Activated T-cell treated with anti-CD3 and anti-CD28 coated beads, Interleukin-2, amount 50 U/mL, for 24 hours (primary cell): ENCODE results near the gene DLG2.
"Not testable (repeated sequence)": the region's sequence is repeated elsewhere in the genome, so short reads cannot be mapped to it uniquely, and the experiment has no call there.

ENCODE experiments used
- DNase-seq: peaks from one replicate; pipeline ENCODE4 v3.0.0-alpha.2; 2020
- H3K27ac Mint-ChIP-seq: 2 replicates; pipeline ENCODE4 v1.8.0; 2020; ENCODE audit warnings: mild to moderate bottlenecking, mixed read lengths
- H3K27me3 Mint-ChIP-seq: 2 replicates; pipeline ENCODE4 v1.8.0; 2020; ENCODE audit warnings: mixed read lengths
- H3K36me3 Mint-ChIP-seq: 2 replicates; pipeline ENCODE4 v1.8.0; 2020; ENCODE audit warnings: low read depth, mixed read lengths
- H3K4me1 Mint-ChIP-seq: 2 replicates; pipeline ENCODE4 v1.8.0; 2020; ENCODE audit warnings: low read depth, mixed read lengths
- H3K4me3 Mint-ChIP-seq: 2 replicates; pipeline ENCODE4 v1.8.0; 2020; ENCODE audit warnings: mild to moderate bottlenecking, moderate library complexity, mixed read lengths
- H3K9me3 Mint-ChIP-seq: 2 replicates; pipeline ENCODE4 v1.8.0; 2020; ENCODE audit warnings: mixed read lengths

Gene DLG2

DNA sequence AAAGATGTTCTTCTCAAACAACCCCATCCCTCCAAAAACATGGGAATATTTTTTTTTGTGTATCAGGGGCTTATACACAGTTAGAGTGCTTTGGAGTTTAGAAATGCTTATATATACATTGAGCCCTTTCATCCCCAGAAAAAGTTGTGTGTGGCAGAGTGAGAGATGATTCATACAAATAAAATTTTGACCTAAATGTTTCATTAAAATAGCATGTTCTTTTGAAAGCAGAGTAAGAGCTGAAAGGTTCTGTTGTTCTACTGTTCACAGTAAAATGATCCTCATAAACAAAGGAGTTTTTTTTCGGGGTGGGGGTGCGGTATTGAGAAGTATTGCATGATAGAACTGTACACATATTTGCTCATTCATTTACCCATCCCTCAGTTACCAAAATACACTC lies 512.4 kb downstream of the DLG2 start:
- Mint-ChIP-seq H3K36me3 (no peaks in the 10 kb centered on the region), H3K4me3 (no peak overlapping the region), H3K9me3 (peaks cover 41% of the 10 kb centered on the region), H3K4me1 (no peaks in the 10 kb centered on the region), H3K27me3 (no peaks in the 10 kb centered on the region), H3K27ac (no peak overlapping the region)
- no peak for DNase-seq

DNA sequence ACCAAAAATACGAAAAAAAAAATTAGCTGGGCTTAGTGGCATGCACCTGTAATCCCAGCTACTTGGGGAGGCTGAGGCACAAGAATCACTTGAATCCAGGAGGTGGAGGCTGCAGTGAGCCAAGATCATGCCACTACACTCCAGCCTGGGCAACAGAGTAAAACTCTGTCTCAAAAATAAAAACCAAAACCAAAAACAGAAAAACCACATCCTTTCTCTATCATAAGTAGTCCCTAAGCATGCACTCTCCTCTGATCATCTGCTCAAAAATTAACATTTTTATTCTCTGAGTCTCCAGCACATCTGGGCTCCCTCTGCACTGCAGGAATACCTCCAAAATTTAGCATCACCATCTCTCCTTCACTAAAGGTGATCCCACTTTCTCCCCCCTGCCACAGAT lies 516.9 kb downstream of the DLG2 start:
- not testable (repeated sequence) for H3K4me3 Mint-ChIP-seq, H3K36me3 Mint-ChIP-seq, H3K27me3 Mint-ChIP-seq, H3K27ac Mint-ChIP-seq, DNase-seq, H3K4me1 Mint-ChIP-seq
- peaks cover 38% of the 10 kb centered on the region for H3K9me3 Mint-ChIP-seq

DNA sequence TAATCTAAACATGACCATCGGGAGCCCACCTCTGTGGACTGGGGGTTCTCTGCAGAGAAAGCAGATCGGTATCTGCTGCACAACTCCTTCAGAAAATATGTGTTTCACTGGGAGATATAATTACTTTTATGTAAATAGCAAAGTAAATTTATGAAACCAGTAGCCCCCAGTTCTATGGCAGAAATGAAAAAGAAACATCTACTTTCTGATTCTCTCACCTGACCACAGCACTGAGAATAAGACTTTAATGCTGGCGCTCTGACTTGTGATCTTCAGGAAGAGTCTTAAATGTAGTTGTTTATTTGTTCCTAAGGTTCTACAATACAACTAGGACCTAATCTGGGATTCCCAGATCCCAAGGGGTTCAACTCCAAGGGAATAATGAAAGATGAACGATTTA lies 518.0 kb downstream of the DLG2 start:
- Mint-ChIP-seq H3K4me3 (no peak overlapping the region), H3K4me1 (no peaks in the 10 kb centered on the region), H3K27me3 (no peaks in the 10 kb centered on the region), H3K9me3 (peaks cover 44% of the 10 kb centered on the region), H3K36me3 (no peaks in the 10 kb centered on the region), H3K27ac (no peak overlapping the region)
- DNase-seq = no peak

DNA sequence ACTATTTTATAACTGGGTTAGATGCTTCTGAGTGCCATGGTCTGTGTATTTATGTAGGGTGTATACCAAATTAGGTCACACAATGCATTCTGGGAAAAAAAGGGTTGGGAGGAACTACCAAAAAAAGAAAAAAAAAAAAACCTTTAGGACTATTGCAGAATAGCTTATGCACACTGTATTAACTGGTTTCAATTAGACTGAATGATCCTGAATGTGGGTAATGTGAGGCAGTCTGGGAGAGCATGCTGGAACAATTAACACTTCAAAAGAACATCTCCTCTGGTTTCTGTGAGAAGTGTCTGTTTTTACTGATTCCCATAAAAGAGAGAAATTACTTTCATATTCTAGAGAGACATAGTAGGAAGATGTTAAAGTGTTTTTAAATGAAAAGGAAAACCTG lies 521.3 kb downstream of the DLG2 start:
- Mint-ChIP-seq H3K4me3 (no peak overlapping the region), H3K9me3 (peaks cover 46% of the 10 kb centered on the region), H3K36me3 (no peaks in the 10 kb centered on the region), H3K4me1 (no peaks in the 10 kb centered on the region), H3K27ac (no peak overlapping the region), H3K27me3 (no peaks in the 10 kb centered on the region)
- no peak for DNase-seq

DNA sequence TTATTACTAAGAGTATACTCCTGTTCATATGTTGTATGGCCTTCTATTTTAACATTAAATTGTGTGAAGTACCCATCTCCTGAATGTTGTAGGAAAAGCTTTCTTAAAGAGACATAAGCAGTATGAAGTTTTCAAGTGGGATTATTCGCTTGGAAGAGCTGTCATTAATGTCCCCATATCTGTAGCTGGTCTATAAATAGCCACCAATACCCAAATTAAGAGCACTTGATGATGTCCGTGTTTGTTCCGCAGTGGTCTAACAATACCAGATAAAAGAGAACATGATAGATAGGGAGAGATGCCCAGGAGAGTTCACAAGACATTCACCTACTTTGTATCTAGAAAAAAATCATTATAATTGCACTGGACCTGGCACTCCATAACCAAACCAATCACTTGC lies 527.6 kb downstream of the DLG2 start:
- DNase-seq = no peak
- Mint-ChIP-seq H3K27ac (no peak overlapping the region), H3K9me3 (peaks cover 54% of the 10 kb centered on the region), H3K4me1 (no peaks in the 10 kb centered on the region), H3K27me3 (no peaks in the 10 kb centered on the region), H3K4me3 (no peak overlapping the region), H3K36me3 (no peaks in the 10 kb centered on the region)

DNA sequence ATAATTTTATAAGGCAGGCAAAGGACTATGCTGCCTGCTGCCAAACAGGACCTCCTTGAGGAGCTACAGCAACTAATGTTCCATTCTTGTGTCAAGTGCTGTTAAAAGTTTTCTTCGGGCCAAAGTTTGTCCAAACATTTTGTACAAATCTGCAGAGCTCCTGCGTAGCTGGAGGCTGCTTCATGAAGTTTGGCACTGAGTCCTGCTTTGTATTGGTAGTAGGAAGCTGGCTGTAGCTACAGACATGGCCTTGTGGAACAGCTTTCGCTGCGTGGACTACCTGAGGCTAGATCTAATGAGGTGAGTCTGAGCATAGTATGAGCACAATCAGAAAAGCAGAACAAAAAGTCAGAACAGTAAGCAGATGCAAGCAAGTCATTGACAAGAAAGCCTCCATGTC lies 528.1 kb downstream of the DLG2 start:
- DNase-seq = no peak
- H3K4me3 Mint-ChIP-seq = no peak overlapping the region
- H3K9me3 Mint-ChIP-seq = peaks cover 49% of the 10 kb centered on the region
- H3K4me1 Mint-ChIP-seq = no peaks in the 10 kb centered on the region
- H3K27ac Mint-ChIP-seq = no peak overlapping the region
- no peaks in the 10 kb centered on the region for H3K36me3 Mint-ChIP-seq
- H3K27me3 Mint-ChIP-seq = no peaks in the 10 kb centered on the region

DNA sequence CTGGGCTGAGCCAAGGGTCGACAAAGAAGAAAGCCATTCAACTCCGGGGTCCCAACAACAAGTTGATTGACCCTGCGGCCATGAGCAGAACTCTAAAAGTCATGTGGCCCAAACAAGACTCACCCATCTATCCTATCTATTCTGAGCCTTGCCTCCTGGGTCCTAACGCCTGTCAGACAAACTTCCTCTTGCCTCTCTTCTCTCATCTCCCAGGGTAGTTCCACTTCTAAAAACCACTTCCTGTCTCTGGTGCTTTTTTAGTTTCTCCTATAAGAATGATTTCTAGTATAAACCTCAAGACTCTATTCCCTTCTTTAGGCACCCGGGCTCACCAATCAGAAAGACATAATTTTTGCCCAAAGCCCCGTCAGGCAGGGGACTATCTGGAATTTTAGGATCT lies 530.2 kb downstream of the DLG2 start:
- no peak for DNase-seq
- Mint-ChIP-seq H3K27ac (no peak overlapping the region), H3K4me1 (no peaks in the 10 kb centered on the region), H3K36me3 (no peaks in the 10 kb centered on the region), H3K4me3 (no peak overlapping the region), H3K27me3 (no peaks in the 10 kb centered on the region), H3K9me3 (peaks cover 45% of the 10 kb centered on the region)

DNA sequence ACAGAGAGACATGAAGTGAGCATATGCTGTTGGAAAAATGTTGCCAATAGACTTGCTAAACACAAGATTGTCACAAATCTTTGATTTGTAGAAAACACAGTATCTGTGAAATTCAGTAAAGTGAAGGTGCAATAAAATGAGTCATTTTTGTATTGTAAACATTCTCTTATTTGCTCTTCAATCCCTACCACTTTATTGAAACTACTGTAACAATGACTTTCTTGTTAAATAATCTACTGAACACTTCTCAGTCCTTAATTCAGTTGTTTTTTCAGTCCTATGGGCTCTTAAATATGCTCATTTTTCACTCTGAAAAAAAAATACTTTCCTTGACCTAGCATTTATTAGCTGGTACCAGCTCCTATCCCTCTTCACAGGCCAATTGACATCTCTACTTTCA lies 531.9 kb downstream of the DLG2 start:
- Mint-ChIP-seq H3K9me3 (peaks cover 47% of the 10 kb centered on the region), H3K27ac (no peak overlapping the region), H3K4me1 (no peaks in the 10 kb centered on the region), H3K36me3 (no peaks in the 10 kb centered on the region), H3K27me3 (no peaks in the 10 kb centered on the region), H3K4me3 (no peak overlapping the region)
- no peak for DNase-seq

DNA sequence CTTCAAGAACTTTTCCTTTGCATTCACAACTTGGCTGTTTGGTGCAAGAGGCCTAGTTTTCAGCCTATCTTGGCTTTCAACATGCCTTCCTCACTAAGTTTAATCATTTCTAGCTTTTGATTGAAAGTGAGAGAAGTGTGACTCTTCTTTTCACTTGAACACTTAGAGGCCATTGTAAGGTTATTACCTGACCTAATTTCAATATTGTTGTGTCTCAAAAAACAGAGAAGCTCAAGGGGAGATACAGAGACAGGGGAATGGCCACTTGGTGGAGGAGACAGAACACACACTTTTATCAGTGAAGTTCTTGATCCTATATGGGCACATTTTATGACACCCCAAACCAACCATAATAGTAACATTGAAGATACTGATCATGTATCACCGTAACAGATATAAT lies 532.3 kb downstream of the DLG2 start:
- Mint-ChIP-seq H3K27ac (no peak overlapping the region), H3K4me1 (no peaks in the 10 kb centered on the region), H3K4me3 (no peak overlapping the region), H3K36me3 (no peaks in the 10 kb centered on the region), H3K9me3 (peaks cover 50% of the 10 kb centered on the region), H3K27me3 (no peaks in the 10 kb centered on the region)
- no peak for DNase-seq

DNA sequence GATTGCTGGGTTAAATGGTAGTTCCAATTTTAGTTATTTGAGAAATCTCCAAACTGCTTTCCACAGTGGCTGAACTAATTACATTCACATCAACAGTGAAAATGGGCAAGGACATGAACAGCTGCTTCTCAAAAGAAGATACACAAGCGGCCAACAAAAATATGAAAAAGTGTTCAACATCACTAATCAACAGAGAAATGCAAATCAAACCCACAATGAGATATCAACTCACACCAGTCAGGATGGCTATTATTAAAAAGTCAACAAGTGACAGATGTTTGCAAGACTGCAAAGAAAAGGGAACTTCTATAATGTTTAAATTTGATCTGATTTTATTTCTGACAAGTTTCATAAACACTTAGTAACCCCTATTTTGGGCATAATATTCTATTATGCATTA lies 537.5 kb downstream of the DLG2 start:
- peaks cover 30% of the 10 kb centered on the region for H3K9me3 Mint-ChIP-seq

DNA sequence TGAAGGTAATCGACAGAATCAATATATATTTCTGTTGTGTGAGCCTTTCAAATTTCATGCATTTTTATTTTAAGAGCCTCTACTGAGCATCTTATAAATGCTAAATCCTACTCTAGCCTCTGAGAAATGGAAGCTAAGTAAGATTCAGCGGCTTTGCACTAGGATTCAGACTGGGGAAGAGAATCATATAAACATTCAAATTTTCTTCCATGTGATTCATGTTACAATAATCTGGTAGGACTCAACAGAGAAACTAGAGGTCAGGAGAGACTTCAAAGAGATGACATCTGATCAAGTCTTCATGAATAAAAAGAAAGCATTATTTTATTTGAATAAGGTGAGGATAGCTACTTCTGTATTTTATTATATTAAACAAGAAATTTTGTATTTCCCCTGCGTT lies 538.9 kb downstream of the DLG2 start:
- no peaks in the 10 kb centered on the region for H3K4me1 Mint-ChIP-seq
- no peak overlapping the region for H3K27ac Mint-ChIP-seq
- H3K9me3 Mint-ChIP-seq = peaks cover 37% of the 10 kb centered on the region
- H3K4me3 Mint-ChIP-seq = no peak overlapping the region
- H3K27me3 Mint-ChIP-seq = no peaks in the 10 kb centered on the region
- no peak for DNase-seq
- H3K36me3 Mint-ChIP-seq = no peaks in the 10 kb centered on the region

More for the DNA sequence above, 537.5 kb downstream of the DLG2 start:
- Mint-ChIP-seq H3K27me3 (no peaks in the 10 kb centered on the region), H3K4me3 (no peak overlapping the region), H3K27ac (no peak overlapping the region), H3K4me1 (no peaks in the 10 kb centered on the region), H3K36me3 (no peaks in the 10 kb centered on the region)
- DNase-seq = no peak

DNA sequence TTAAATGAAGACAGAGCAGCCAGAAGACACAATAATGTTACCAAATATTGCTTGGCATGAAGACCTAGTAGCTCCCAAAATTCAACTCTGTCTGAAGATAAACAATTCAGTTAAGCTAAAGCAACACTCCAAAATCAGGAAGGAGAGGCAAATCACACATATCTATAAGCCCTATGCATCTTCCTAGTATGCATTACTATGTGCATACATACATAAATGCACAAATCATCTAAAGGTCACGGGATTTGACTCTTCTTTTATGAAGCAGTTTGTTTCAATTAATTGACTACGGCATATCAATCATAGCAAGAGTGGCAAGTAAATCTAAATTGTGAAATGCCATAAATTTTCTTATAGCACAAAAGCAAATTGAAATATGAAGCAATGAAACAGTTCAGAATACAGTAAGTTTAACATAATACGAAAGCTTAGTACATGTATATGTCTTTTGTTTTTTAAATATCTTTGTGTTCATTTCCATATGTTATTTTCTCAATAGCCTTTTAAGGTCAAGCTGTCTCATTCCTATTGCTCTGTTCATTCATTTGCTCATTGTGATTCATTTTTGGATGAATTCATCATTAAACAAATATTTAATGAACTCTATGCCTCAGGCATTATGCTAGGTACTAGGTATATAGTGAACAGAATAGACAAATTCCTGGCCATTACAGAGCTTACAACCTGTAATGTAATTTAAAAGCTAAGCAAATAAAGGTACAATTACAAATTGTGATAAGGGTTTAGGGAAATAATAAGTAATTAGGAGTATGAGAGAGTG lies 540.5 kb downstream of the DLG2 start:
- no peak overlapping the region for H3K27ac Mint-ChIP-seq
- no peaks in the 10 kb centered on the region for H3K4me1 Mint-ChIP-seq
- DNase-seq = no peak
- H3K9me3 Mint-ChIP-seq = peaks cover 37% of the 10 kb centered on the region
- H3K27me3 Mint-ChIP-seq = no peaks in the 10 kb centered on the region
- H3K36me3 Mint-ChIP-seq = no peaks in the 10 kb centered on the region
- no peak overlapping the region for H3K4me3 Mint-ChIP-seq

DNA sequence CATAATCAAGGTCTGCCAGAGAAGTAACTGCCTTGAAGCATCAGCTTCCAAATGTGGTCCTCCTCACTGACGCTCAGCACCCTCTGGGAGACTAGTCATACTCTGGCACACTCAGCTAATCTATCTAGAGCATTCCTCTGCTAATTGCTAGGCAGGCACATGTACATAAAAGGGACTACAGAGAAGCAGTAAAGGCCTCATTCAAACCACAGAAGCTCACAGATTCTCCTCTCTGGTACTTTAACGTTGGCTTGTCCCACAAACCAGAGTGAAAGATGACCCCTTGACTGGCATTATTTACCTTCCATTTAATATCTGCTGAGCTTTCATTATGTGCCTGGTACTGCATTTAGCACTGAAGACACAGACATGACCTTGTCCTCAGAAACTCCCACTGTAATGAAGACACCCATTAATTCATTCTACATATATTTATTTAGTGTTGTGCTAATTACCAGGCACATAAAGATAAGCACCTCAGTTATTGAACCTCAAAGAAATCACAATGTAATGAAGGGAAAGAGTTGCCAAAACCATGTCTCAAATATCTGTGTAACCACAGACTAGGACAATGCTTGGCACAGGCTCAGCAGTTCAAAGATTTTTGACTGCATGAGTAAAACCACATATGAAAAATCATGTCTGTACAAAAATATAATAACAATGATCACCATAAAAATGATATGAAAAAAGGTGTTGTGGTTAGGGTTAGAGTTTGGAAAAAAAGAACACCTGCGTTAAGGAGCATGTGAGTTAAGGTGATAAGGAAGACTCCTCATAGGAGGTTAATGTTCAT lies 550.4 kb downstream of the DLG2 start:
- no peaks in the 10 kb centered on the region for H3K36me3 Mint-ChIP-seq
- no peaks in the 10 kb centered on the region for H3K4me1 Mint-ChIP-seq
- H3K4me3 Mint-ChIP-seq = no peak overlapping the region
- no peak for DNase-seq
- no peaks in the 10 kb centered on the region for H3K27me3 Mint-ChIP-seq
- H3K27ac Mint-ChIP-seq = no peak overlapping the region
- H3K9me3 Mint-ChIP-seq = peaks cover 41% of the 10 kb centered on the region

DNA sequence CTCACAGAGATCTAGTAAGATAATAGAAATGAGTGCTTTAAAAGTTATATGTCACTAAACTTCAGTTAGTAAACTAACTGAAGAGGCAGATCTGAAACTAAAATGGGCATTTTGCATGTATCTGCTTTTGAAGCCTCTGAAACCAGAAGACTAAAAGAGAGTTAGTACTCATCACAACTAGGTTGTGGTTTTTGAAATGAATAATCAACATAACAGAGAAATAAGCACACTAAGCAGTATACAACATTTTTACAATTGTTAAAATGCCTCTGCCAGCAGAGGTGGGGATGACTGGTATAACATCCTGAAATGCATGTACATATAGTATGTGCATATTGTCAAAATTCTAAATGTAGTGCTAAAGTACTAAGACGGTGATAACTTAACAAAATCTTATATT lies 564.5 kb downstream of the DLG2 start:
- DNase-seq = no peak
- H3K4me1 Mint-ChIP-seq = no peaks in the 10 kb centered on the region

DNA sequence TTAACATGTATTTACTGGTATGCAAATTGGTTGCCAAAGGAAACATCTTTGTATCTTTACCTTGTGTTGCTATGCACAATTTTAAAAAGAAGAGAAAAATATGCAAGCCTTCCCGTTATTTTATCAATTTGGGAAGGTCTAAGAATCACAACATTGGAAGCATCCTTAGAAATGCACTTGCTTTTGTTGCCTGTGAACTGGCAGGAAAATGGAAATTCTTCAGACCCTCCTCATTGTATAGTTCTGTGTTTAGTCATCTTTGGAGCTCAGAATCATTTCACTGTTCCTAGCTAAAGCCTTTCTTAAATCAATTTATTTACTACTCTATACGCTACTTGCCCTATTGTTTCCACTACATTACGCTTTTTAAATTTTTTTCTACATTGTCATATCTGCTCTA lies 574.5 kb downstream of the DLG2 start:
- Mint-ChIP-seq H3K4me3 (no peak overlapping the region), H3K27me3 (no peaks in the 10 kb centered on the region), H3K4me1 (no peaks in the 10 kb centered on the region), H3K9me3 (peaks cover 17% of the 10 kb centered on the region), H3K36me3 (no peaks in the 10 kb centered on the region), H3K27ac (no peak overlapping the region)
- no peak for DNase-seq

More for the DNA sequence above, 564.5 kb downstream of the DLG2 start:
- Mint-ChIP-seq H3K36me3 (no peaks in the 10 kb centered on the region), H3K27me3 (no peaks in the 10 kb centered on the region), H3K9me3 (peaks cover 36% of the 10 kb centered on the region), H3K4me3 (no peak overlapping the region), H3K27ac (no peak overlapping the region)
